Suppressor macrophage treated with lipopolysaccharide for 4 hours (primary cell): Measurements from ENCODE around the gene MAP3K12.
"Not testable (repeated sequence)": the region's sequence is repeated elsewhere in the genome, so short reads cannot be mapped to it uniquely, and the experiment has no call there.

Experiments used
- DNase-seq: peaks from one replicate; pipeline ENCODE4 v3.0.0-alpha.2; 2020

MAP3K12 gene

DNA sequence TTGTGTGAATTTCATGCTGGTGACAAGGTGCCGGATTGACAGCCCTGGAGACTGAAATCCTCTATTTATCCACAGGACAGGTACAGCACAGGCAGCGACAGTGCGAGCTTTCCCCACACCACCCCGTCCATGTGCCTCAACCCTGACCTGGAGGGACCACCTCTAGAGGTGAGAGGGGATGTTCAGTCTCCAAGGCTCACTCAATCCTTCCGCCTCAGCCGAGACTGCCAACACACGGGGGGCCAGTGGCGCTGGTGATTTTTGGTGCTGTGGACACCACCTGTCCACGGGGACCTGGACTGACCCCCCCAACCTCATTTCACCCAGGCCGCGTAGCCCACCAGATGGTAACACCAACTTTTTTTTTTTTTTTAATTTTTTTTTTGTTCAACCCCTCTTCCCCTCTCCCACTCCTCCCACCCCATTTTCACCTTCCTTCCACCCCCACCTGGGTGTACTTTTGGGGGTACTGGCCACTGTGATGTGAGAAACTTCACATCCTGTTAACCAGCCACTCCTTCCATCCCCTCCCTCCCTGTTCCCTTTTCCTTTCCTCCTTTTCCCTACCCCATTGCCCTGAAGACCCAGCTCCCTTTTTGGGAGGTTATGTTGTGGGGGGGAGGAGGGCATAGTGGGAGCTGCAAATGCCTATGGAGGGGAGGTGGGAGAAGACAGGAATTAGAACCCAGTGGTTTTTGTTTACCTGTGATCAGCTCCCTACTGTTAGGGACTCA is 34.4 kb downstream of the MAP3K12 start:
- DNase-seq: no peak

DNA sequence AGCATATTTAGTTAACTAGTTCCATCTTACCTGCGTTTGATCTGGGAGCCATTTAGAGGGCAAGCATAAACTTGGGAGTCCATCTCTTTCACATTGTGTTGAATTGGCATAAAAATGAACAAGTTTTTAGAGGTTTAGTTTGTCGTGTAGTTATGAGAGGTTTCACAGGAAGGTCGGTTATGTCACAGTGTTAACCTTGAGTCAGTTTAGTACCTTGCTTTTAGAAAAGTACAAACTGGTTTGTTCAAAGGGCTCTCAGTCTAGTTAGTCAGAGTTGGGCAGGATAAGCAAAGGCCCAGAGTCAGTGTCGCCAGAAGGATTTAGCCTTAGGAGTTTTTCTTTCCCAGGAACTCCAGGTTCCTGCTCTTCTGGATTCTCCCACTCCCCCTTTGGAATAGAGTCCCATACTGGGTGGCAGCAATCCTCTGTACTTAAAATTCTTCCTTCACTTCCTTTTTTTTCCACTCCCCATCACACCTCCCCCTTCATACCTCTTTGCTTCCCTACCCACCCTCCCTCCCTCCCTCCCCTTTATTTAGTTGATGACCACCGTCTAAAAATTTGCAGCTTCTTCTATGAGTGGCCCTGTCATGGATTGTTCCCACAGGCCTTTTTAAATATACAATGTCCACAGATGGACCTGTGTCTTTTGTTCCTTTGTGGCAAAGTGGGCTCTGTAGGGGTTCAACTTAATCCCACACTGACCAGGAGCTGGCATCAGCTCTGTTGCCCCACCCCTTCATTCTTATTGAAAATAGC is 35.3 kb downstream of the MAP3K12 start:
- DNase-seq: no peak

DNA sequence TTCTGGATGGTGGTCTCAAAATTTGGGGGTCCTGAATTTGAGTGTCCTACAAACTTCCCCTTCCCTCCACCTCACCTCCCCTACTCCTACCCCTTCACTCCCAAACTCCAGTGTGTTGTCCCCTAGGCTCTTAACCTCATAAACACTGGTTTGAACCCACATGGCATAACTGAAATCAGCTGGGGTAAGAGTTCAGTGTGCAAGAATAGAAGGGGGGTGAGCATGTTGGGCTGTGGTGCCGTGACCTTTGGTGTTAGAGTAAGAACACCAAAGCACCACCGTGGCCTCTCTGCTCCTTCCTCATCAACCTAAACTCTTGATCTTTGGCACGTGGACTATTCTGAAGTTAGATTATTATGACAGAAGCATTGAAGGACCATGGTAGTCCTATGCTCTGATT is 36.3 kb downstream of the MAP3K12 start:
- DNase-seq: no peak

DNA sequence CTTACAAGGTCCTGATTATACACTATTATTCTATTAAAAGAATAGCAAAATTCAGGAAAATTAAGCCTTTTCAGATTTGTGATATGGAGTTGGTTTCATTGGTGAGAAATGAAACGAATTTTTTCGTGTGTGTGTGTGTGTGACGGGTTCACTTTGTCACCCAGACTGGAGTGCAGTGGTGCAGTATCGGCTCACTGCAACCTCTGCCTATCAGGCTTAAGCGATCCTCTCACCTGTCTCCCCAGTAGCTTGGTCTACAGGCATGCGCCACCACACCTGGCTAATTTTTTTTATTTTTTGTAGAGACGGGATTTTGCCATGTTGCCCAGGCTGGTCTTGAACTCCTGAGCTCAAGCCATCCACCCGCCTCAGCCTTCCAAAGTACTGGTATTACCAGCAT is 37.7 kb downstream of the MAP3K12 start:
- DNase-seq: no peak

- DNase-seq: no peak
These were observed 38.2 kb downstream of the MAP3K12 start for GRCh38 chr12:53461059-53461458.

DNA sequence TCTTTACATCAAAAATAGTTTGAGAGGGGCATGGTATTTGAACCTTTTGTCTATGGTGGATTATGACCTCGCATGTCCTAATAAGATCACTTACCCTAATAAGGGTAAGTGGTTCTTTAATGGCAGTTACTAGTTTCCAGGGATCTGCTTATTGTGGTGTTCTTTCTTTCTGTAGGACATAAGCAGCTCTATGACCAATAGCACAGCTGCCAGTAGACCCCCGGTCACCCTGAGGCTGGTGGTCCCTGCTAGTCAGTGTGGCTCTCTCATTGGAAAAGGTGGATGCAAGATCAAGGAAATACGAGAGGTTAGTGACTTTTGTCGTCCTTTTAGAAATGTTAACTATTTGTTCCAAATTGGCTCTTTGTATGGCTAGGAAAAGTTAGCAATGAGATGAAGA is 40.2 kb downstream of the MAP3K12 start:
- DNase-seq: no peak

DNA sequence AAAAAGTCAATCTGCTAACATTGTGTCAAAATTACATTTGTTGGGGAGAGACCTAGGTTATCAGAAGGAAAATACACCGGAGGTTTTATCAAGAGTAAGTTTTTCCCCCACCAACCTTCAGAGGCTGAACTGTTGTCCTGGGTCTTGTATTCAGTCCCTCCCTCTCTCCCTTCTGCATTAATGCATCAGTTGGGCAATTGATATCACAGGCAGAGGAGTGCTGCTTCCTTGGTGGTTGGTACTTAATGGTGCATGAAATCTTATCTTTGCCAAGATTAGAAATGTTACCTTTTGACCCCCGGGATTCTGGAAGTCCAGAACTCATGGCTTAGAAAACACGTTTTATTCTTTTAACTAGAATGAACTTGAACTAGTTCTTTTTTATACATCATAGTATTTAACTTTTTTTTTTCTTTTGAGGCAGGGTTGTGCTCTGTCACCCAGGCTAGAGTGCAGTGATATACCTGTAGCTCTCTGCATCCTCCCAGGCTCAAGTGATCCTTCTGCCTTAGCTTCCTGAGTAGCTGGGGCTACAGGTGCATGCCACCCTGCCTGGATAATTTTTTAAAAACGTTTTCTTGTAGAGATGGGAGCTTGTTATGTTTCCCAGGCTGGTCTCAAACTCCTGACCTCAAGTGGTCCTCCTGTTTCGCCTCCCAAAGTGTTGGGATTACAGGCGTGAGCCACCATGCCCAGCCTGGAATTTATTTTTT is 42.4 kb downstream of the MAP3K12 start:
- DNase-seq: no peak

DNA sequence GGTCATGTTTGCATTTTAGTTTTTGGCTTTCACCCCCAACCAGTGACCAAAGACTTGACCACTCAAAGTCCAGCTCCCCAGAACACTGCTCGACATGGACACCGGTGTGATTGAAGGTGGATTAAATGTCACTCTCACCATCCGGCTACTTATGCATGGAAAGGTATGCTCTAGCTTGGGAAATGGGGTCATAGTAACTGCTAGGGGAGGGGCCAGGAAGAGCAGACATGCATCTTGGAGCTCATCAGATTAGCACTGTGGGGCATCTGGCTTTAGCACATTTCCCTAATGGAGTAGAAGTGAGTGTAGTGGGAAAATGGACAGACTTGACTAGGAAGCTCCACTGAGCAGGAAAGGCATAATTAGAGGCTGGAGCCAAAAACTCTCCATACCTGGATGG is 44.6 kb downstream of the MAP3K12 start:
- DNase-seq: no peak

DNA sequence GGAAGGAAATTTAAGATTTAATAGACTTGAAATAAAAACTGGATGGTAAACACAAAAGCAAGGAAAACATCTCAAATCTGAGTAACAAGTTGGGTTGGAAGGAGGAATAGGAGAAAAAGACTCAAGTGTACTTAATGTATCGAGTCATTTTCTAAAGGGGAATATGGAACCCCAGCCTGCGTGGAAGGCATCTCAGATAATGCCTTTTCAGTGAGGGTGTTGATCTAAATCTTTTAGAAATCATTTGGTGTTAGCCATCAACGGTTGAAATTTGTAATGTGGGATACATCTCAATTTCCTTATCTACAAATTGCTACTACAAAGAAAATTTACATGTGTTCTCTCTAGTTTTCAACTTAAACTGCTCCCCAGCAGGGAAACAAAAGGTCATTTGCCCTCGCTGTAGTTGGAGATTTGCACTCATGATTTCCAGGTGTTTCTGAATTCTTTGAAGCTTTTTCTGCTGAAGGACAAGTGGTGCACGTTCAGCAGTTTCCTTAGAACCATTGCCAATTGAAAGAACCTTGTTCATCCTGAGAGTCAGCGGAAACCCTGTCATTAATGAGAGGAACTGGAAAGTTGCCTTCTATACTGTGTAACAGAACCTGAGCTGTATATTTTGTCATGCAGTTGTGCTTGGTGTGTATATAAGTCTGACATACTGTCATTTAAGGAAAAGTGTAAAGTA is 45.2 kb downstream of the MAP3K12 start:
- DNase-seq: no peak

DNA sequence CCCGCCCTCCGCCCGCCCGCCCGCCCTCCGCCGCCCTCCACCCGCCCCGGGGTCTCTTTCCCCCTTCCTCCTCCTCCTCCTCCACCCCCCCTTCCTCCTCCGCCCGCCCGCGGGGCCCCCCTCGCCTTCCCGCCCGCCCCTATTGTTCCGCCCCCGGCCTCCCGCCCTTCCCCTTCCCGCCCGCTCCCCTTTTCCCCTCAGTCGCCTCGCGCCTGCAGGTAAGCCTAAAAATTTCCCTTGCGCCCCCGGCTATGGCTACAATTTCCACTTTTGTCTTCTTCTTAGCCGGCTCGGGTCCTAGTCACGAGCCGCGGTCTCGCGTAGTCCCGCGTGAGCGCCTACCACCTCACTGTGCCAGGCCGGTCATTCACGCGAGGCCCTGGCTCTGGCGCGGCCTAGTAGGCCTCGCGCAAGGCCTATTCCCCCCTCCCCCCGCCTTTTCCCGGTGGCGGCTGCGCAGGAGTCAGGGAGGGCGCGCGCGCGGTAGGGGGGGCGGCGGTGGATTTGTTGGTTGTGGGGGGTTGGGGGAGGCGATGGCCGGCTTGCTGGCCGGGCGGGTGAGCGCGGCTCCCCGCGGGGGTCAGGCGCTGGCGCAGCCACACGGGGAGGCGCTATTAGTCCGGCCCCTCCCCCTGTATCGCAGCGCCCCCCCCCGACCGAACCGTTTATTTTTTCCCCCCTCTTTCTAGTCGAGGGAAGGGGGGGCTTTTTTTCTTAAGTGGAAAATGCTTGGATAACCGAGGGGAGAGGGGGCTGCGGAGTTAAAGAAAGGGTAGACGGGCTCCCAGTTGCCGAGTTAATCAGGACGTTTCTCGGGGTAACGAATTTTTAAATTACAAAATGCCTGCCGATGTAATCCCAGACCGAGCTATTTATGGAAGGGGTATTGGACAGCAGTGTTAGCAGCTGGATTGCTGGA is 46.8 kb downstream of the MAP3K12 start:
- DNase-seq: peak; percentile 83

GRCh38 chr12:53451661-53452158 is 47.5 kb downstream of the MAP3K12 start, which contains the start of gene PCBP2:
PCBP2 (plus strand) TSS chr12:53452102; CDS start chr12:53454801, 2,699 bp downstream.
- DNase-seq: peak; percentile 100

- no peak for DNase-seq
These were observed 48.3 kb downstream of the MAP3K12 start for GRCh38 chr12:53450936-53451335.

DNA sequence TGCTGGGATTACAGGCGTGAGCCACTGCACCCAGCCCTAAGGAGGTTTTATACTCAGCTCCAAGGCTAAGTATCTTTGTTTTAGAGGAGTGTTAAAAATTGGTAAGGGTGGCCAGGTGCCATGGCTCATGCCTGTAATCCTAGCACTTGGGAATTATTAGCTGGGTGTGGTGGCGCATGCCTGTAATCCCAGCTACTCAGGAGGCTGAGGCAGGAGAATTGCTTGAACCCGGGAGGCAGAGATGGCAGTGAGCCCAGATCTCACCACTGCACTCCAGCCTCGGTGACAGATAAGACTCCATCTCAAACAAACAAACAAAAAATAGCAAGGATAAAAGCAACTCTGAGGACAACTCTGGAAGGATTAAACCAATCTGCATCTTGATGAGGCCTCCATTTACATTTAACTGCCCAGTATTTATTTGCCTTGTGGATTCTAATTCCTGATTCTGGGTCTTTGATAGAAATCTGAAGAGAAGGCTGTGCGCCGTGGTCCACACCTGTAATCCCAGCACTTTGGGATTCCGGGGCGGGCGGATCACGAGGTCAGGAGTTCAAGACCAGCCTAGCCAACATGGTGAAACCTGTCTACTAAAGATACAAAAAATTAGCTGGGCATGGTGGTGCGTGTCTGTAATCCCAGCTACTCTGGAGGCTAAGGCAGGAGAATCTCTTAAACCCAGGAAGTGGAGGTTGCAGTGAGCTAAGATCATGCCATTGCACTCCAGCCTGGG is 54.5 kb downstream of the MAP3K12 start:
- not testable (repeated sequence) for DNase-seq

DNA sequence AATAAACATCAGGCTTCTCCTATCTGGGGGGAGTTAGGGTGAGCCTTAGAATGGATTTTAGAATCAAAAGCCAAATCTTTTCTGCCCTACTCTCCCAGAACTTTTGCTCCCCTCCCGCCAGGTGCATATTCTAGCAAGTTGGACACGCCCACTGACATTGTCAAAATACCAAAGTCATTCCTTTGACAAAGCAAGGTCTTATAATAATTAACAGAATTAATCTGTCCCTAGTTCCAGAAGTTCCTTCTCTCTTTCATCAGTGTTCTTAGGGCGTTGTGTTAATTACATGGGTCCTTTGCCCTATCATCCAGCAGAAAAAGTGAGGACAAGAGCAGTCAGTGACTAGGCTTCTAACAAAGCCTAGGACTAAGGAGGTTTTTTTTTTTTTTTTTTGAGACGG is 55.3 kb downstream of the MAP3K12 start:
- no peak for DNase-seq

DNA sequence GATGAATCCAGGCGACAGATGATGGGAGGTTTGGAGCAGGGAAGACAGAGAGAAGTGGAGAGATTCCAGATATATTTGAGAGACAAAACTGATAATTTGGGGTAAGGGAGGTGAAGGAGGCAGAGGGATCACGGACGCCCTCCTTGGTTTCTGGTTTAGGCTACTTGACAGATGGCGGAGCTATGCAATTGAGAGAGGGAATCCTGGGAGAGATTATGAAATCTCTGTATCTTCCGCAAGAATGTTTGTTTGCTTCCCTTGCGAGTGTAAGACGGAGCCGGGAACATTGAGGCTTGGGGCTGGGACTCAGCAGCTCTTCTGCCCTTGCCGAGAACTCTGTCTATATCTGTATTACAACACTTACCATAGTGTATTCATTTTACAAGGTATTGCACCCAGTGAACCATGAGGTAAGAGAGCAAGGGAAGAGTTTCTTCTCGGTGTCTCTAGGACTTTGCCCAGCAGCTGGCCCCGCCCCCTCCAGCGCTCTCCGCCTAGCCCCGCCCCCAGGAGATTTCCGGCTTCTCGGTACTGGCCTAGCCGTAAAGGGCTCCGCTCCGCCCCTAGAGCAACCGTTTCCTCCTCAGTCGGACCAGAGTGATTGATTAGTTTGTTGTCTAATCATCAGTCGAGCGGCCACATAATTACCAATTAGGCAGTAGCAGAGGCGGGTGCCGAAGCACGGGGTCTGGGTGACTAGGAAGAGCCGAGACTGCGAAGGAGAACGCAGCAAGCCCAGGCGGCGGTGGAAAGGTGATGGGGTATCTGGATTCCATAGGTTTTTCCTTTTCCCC is 58.0 kb downstream of the MAP3K12 start, which contains the start of gene PRR13:
Gene PRR13, plus strand, starts transcription at position 695 of the 794 bp plus-strand sequence. CDS start 981 bp downstream, outside the sequence.
- peak; percentile 100 for DNase-seq

DNA sequence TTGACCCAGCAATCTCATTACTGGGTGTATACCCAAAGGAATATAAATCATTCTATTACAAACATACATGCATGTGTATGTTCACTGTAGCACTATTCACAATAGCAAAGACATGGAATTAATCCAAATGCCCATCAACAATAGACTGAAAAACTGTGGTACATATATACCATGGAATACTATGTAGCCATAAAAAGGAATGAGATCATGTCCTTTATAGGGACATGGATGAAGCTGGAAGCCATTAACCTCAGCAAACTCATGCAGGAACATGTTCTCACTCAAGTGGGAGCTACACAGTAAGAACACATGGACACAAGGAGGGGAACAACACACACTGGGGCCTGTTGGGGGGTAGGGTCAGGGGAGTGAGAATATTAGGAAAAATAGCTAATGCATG is 59.7 kb downstream of the MAP3K12 start:
- DNase-seq: not testable (repeated sequence)

DNA sequence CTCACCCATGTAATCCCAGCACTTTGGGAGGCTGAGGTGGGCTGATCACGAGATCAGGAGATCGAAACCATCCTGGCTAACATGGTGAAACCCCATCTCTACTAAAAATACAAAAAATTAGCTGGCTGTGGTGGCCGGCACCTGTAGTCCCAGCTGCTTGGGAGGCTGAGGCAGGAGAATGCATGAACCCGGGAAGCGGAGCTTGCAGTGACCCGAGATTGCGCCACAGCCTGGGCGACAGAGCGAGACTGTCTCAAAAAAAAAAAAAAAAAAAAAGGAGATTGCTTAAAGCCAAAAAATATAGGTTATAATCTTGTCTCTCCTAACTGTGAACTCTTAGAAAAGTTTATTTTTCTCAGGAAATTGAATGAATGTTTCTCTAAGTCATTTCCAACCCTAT is 63.9 kb downstream of the MAP3K12 start:
- DNase-seq: not testable (repeated sequence)

DNA sequence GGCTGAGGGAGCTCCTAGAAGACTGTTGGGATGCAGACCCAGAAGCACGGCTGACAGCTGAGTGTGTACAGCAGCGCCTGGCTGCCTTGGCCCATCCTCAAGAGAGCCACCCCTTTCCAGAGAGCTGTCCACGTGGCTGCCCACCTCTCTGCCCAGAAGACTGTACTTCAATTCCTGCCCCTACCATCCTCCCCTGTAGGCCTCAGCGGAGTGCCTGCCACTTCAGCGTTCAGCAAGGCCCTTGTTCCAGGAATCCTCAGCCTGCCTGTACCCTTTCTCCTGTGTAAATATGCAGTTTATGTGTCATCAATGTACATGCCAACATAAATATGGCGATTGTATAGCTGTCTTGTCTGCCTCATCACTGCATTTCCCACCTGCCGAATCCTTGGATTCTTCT is 68.1 kb downstream of the MAP3K12 start:
- DNase-seq: no peak

- DNase-seq: no peak
These were observed 69.1 kb downstream of the MAP3K12 start for GRCh38 chr12:53430116-53430515.
